NCI-H2107 (cell line): ENCODE measurements around the gene OLA1.
A peak's percentile ranks its signal among the peaks of the same experiment; 100 is the strongest.

ENCODE experiments used
- DNase-seq: peaks from one replicate; lab custom pipeline; 2025; lab: John Stamatoyannopoulos, UW

Gene OLA1

GRCh38 chr2:174180165-174180724 is 68.1 kb downstream of the OLA1 start:
- no peak for DNase-seq

GRCh38 chr2:174177316-174177890 is 70.9 kb downstream of the OLA1 start:
- DNase-seq: no peak

- peak; percentile 18 for DNase-seq
These were observed 71.4 kb downstream of the OLA1 start for GRCh38 chr2:174176898-174177297.

DNA sequence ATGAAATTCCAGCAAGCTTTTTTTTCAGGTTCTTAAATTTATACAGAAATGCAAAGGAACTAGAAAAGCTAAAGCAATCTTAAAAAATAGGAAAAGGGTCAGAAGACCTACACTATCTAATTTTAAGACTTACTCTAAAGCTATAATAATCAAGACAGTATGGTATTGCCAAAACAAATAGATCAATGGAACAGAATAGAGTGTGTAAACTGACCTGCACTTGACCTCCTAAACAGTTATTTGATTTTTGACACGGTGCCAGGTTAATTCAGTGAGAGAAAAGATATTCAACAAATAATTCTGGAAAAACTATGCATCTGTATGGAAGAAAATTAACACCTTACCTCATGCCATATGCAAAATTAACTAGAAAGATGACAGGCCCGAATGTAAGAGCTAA is 73.6 kb downstream of the OLA1 start:
- DNase-seq: no peak

- no peak for DNase-seq
These were observed 75.5 kb downstream of the OLA1 start for GRCh38 chr2:174172802-174173355.

DNA sequence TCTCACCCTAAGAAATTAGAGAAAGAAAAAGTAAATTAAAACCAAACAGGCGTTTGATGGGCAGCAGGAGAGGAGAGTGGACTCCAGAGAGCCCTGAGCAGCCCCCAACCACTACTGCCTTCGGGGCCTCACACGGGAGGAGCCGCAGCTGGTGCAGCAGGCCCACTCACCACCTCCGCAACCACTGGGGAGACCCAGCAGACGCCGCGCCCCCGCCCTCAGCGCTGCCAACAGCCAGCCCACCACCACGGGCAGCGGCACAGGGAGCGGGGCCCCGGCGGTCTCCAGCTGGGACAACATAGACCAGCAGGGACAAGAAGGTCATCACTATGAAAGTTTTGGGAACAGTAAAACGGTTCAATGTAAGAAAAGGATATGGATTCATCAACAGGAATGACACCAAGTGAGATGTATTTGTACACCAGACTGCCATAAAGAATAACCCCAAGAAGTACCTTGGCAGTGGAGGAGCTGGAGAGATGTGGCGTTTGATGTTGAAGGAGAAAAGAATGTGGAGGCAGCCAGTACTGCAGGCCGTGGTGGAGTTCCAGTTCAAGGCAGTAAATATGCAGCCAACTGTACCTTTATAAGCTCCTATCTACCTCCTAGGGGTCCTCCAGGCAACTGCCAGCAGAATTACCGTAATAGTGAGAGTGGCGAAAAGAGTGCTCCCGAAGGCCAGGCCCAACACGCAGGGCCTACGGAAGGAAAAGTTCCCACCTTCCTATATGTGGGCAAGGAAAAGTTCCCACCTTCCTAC is 76.5 kb downstream of the OLA1 start:
- DNase-seq: no peak

- DNase-seq: no peak
These were observed 79.0 kb downstream of the OLA1 start for GRCh38 chr2:174169372-174169771.

DNA sequence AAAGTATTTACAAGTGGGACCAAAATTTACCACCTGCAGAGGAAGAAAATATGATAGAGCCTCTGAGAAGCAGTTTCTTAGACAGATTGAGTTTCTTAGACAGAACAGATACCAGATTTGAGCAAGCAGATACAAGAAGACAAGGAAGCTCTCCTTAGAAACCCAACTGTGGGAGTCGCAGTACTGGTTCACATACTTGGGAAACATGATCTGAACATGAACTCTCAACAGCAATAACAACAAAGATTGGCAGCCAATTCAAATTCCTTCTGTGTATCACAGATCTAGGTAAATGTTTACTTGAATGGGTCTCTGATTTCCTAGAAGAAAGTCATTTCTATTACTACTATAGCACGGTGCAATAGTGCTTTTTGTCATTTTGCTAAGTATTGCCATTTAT is 82.1 kb downstream of the OLA1 start:
- no peak for DNase-seq

GRCh38 chr2:174161490-174161889 is 86.8 kb downstream of the OLA1 start:
- DNase-seq: no peak

- no peak for DNase-seq
These were observed 90.3 kb downstream of the OLA1 start for GRCh38 chr2:174158003-174158402.

DNA sequence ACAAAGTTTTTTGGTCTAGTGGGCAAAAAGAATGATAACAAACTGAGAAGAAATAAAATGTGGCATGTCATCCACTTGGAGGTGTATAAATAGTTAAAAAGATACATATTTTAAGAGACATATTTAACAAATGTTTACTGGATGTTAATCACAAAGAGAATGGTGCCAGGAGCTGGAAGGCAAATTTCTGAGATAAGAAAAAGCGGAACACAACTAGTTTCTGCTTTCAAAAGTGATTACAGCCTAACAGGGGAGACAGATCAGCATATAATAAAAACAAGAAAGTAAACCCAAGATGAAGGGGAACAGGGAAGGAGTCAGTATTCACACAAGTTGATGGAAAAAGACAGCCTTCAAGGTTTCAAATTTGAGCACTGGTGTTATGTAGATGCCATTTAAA is 91.3 kb downstream of the OLA1 start:
- DNase-seq: no peak

DNA sequence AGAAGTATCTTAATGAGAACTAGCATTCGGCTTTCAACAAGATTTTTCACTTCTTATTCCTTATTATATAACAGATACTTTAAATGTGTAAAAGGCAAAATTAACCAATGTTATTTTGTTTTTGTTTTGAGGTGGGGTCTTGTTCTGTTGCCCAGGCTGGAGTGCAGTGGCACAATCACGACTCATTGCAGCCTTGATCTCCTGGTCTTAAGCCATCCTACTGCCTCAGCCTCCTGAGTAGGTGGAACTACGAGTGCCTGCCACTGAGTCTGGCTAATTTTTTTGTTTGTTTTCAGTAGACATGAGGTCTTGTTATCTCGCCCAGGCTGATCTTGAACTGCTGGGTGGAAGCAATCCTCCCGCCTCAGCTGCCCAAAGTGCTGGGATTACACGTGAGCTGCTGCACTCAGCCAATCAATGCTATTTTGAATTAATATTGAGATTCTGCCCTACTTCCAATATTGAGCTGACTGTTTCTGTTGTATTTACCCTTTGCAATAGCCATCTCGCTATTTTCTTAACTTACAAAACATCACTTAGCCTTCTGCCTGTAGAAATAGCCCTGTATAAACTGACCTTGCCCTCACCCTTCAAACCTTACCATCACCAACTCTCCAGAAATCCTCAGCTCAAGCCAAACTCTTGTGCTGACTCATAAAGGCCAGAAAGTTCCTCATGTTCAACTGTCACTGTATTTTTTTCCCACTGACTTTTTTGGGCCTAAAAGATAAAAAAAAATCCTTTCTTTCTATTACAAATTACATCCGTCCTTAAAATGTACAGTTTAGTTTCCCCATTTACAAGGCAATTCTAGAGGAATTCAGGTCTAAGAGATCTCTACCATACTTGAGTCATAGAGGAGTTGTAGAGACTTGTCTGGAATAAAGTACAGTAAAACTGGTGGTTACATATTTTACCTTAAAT is 94.3 kb downstream of the OLA1 start:
- no peak for DNase-seq

GRCh38 chr2:174149530-174149929 is 98.8 kb downstream of the OLA1 start:
- no peak for DNase-seq

DNA sequence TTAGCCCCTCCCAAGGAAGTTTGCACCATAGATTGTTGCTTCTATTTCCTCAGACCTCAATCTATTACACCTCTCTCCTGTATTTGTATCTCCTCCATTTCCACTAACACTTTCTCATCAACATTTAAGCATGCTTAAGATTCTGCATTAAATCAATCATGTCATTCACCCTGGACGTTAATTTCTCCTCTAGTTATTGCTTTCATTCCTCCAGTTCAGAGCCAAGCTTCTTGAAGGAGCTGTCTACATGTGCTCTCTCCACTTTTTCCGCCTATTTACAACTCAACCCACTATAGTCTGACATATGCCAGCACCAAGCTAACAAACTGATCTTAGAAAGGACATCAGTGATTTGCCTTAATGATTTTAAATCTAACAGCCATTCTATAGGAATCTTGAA is 99.5 kb downstream of the OLA1 start:
- DNase-seq: no peak

GRCh38 chr2:174145827-174146226 is 102.5 kb downstream of the OLA1 start:
- DNase-seq: no peak

GRCh38 chr2:174142290-174142689 is 106.0 kb downstream of the OLA1 start:
- DNase-seq: no peak

DNA sequence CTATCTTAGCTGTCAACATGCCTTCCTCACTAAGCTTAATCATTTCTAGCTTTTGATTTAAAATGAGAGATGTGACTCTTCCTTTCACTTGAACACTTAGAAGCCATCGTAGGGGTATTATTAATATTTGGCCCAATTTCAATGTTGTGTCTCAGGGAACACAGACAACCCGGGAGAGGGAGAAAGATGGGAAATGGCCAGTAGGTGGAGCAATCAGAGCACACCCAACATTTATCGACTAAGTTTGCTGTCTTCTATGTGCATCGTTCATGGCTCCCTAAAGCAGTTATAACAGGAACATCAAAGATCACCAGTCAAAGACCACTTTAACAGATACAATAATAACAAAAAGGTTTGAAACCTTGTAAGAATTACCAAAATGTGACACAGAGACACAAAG is 110.2 kb downstream of the OLA1 start:
- DNase-seq: no peak

DNA sequence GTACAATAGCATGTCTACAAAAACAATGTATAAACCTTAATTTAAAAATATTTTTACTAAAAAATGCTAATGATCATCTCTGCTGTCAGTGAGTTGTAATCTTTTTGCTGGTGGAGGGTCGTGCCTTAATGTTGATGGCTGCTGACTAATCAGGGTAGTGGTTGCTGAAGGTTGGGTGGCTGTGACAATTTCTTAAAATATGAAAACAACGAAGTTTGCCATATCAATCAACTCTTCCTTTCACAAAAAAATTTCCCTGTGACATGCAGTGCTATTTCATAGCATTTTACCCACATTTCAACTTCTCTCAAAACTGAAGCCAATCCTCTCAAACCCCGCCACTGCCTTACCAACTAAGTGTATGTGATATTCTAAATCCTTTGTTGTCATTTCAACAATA is 112.4 kb downstream of the OLA1 start:
- no peak for DNase-seq

DNA sequence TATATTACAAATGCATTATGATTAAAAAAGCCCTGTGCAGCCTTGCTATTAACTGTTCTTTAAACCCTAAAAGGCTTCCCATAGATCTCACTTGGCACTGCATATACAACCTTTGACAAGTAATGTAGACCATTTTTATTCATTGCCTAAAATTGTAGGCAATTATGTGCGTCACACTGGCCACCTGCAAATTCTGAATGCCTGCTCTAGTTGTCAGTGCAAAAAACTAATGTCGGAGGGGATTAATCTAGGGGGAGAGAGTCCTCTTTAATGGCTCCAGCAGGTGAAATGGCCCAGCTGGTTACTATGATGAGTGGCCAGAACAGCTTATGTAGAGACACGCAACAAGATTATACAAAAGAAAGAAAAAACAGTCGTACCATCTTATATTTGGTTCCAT is 123.2 kb downstream of the OLA1 start:
- DNase-seq: no peak

DNA sequence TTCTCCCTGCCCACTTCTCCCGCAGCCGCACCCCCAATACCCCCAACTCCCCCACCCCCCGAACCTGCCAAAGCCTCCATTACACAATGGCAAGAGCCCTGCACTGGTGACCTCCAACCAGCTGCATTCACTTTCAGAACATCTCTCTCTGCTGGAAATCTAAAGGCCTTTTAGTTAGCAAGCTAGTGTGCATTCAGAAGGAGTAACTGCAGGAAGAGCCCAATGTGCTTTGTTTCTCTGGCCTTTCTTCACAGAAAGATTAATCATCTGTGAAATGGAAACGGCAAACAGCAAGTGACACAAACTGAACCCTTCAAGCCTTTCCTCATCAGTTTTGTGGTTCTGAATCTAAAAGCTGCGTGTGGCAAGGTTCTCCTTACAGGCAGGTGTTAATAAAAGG is 124.2 kb downstream of the OLA1 start:
- DNase-seq: peak; percentile 19

- no peak for DNase-seq
These were observed 126.1 kb downstream of the OLA1 start for GRCh38 chr2:174122185-174122584.

GRCh38 chr2:174121612-174122011 is 126.7 kb downstream of the OLA1 start:
- no peak for DNase-seq
